Activated CD4-positive, alpha-beta T cell treated with anti-CD3 and anti-CD28 coated beads, Interleukin-2, Interleukin-6, amounts not matched to agents 100 ng/mL and 50 ng/mL, durations not matched to agents 16 hours and 8 hours (primary cell): ENCODE measurements around the gene CMTM7.
A peak's percentile ranks its signal among the peaks of the same experiment; 100 is the strongest.

Source experiments
- DNase-seq: peaks from one replicate; pipeline ENCODE4 v3.0.0-alpha.2; 2020

The CMTM7 gene

GRCh38 chr3:32391643-32392535 is at the start of gene CMTM7:
Gene CMTM7, plus strand, starts transcription at chr3:32391853. Its CDS starts 54 bp downstream, at chr3:32391907.
- DNase-seq: peak; percentile 80

DNA sequence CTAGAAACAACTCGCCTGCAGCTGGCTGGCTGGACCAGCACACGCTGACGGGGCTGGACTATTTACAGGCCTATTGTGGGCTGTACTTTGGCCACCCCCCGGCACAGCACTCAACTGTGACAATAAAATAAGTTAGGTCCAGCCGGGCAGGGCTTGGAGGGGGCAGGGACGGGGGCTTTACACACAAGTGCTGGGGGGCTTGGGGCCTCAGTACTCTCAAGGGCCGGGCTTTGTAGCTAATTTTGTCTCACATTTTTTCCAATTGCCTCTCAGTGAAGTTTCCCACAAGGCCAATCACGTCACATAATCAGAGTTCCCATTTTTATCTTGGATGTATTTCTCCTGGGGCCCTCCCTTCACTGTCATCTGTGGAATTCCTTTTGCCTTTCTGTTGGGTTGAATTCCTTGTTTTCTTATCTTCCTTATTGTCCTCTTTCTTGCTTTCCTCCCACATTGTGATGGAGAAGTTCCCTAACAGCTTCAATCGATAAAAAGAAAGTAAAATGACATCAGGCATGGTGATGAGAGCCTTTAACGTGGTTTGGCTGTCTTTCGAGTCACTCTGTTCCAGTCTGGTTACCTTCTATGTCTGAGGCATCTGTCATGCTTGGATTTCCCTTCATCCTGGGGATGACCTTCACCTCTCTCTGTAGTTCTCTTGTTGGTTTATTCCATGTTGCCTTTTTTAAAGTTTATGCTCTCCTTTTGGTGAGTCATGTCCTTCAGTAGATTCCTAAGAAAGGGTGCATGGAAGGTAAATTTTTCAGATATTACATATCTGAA is 44.1 kb upstream of the CMTM7 start:
- no peak for DNase-seq

- DNase-seq: no peak
These were observed 42.5 kb upstream of the CMTM7 start for GRCh38 chr3:32349184-32349583.

DNA sequence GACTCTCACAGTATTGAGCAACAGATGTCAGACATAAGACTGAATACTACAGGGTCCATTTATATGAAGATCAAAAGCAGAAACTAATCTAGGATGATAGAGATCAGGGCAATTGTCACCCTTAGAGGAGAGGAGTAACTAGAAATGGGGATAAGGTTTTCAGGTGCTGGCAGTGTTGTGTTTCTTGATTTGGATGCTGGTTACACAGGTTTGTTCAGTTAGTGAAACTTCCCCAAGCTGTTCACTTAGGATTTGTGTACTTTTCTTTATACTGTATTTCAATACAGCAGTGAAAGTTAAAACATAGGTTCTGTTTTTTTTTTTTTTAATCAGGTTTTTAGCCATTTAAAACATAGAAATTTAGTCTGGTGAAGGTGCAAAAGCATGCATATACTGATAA is 39.1 kb upstream of the CMTM7 start:
- DNase-seq: no peak

DNA sequence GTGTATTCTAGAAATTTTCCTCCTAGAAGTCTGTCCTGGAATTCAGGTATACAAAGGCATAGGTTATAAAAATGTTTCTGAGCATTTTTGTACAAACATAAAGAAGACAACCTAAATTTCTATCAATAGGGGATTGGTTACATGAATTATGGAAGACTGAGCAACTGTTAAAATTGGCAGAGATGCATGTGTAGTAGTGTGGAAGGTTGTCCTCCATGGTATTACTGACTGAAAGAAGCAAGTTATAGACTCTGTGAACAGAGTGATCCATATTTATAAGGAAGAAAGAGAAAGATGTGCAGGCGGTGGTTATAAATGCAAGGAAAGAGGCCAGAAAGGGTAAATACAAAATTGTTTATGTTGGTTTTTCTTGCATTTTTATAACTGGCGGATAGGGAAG is 38.3 kb upstream of the CMTM7 start:
- no peak for DNase-seq

GRCh38 chr3:32354362-32354778 is 37.3 kb upstream of the CMTM7 start:
- no peak for DNase-seq

GRCh38 chr3:32355751-32356291 is 35.8 kb upstream of the CMTM7 start:
- no peak for DNase-seq

DNA sequence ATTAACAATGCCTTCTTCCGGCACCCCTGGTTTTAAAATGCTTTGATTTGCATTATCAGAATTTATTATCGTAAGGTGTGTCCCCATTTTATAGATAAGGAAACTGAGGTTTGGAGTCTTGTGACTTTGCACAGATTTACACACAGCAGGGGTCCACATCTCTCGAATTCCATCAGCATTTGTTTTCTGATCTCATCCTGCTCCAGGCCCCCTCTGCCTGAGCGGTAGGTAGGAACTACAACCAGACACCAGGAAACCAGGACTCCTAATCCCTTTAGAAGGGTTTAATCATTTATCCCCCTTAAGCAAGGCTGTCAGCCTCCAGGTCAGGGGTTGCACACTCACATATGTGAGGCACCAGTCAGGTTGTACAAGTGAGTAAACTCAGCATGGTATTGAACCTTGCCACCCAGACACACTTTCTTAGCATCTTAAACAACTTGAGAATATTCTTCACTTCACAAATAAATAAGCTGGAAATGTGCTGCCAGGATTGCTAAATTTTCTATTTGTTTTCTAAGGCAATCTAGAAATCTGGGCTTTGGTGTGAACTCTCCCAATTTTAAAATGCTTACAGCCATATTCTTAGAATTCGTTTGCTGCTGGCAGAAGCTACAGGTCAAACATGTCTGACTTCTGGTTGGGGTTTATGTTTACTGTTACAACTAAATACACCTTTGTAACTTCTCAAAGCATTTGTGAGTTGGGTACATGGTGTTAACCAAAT is 31.7 kb upstream of the CMTM7 start:
- no peak for DNase-seq

- DNase-seq: no peak
These were observed 31.2 kb upstream of the CMTM7 start for GRCh38 chr3:32360493-32360827.

DNA sequence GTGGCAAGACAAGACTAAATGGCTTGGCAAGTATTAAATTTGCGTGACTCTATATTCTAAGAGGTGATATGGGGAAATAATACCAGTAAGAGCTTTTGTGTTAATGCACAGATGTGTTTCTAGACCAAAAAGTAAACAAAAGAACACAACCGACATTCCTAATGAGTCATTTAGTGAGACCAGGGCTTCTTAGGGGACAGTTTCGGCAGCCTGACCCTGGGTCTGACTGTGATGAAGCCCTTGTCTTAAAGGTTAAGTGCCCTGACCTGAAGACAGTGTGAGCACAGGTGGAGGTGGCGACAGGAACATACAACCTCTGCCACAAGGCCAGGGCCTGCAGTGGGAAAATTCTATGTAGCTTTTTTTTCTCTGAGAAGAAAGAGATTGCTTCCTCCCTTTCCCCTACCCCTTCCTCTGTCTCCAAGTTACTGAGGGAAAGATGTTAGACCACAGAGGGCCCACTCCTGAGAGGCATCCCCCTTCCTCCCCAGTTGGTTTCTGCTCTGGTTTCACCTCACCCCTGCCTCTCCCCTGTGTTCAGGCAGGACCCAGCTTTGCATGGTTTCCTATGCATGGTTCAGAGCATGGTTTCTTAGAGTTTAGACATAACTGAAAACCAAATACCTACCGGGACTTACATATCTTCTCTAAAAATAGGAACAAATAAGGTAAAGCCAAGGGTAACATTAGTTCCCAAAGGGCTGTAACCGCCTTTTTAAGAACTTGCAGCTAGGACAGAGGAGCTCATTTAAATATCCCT is 24.8 kb upstream of the CMTM7 start:
- DNase-seq: no peak

DNA sequence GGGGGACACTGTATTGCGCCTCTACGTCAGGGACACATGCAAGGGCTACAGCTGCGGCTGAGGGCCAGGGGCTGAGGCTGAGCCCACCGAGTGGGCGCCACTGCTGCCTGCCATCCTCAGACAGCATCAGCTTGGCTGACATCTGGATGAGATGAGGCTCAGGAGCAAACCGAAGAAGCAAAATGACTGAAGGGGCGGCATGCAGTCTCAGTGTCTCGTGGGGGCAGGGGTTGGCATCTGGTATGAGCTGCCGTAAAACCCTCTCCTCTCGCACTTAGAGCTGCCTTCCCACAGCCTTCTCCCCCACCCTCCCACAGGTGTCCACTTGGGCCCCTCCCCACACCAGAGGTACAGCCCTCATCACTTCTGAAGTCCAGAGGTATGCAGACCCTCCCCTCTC is 24.2 kb upstream of the CMTM7 start:
- DNase-seq: no peak

- DNase-seq: peak; percentile 24
These were observed 20.0 kb upstream of the CMTM7 start for GRCh38 chr3:32371461-32372212.

DNA sequence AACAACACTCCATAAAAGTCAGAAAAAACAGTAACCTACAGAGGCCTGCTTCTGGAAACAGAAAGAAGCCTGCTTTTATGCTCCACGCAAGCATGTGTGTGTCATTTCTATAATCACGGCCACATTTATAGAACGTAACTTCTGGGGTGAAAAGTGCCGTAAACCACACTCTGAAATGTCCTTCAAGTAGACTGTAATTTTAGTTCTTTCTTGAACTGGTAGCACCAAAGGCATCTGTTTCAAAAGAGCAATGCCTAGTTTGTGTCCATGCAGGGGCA is 19.5 kb upstream of the CMTM7 start:
- DNase-seq: no peak

GRCh38 chr3:32373276-32373675 is 18.4 kb upstream of the CMTM7 start:
- DNase-seq: no peak

DNA sequence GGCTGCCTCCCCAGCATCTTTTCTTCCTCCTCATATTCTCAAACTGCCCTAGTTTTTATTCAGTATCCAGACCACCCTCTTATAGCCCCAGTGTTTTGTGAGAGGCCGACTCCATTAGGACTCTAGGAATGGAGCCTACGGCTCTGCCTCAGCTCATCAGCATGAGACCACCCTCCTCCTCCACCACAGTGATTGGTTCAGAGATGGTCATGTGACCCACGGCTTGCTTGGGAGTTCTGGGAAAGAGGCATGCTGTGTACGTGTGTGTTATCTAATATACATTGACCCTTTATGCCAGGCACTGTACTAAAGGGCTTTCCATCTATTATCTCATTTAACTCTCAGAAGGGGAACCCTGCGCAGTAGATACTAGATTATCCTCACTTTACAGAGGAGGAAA is 17.8 kb upstream of the CMTM7 start:
- DNase-seq: no peak

DNA sequence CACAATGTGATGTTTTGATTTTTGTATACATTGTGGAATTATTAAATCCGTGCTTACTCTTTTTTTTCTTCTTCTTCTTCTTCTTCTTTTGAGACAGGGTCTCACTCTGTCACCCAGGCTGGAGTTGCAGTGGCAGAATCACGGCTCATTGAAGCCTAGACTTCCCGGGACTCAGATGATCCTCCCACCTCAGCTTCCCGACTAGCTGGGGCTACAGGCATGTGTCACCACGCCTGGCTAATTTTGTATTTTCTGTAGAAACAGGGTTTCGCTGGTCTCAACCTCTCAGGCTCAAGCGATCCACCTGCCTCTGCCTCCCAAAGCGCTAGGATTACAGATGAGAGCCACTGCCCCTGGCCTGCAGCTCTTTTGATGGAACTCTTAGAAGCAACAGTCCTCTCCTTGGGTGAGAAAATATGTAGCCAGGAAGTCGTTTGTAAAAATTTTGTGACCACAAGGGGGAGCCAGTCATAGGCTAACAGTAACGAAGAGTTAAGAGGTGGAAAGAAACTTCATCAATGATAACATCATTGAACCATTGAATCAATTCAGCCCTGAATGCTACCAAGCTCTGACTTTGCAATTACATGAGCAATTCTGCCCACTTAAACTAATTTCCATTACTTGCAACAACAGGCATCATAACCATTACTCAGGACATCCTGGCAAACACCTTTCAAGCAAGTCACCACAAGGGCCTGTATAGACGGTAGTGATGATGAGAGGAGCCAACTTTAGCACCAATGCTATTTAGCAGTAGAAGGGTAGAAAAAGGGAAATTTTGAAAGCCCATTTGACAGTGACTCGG is 16.7 kb upstream of the CMTM7 start:
- peak; percentile 85 for DNase-seq

DNA sequence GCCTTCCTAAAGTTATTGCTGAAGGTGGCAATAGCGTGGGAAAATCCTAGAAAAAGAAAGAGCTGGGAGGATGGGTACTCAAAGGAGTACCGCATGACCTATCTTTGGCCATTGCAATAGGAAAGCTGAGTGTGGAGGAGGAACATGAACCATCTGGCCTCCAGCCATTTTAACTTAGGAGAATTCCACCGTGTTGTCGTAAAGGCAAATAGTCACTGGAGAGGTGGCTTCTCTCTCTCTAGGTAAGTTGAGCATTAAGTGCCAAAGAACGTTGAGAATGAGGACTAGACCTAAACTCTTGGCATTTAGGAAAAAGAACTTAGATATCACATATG is 16.1 kb upstream of the CMTM7 start:
- no peak for DNase-seq

- no peak for DNase-seq
These were observed 15.5 kb upstream of the CMTM7 start for GRCh38 chr3:32376115-32376514.

DNA sequence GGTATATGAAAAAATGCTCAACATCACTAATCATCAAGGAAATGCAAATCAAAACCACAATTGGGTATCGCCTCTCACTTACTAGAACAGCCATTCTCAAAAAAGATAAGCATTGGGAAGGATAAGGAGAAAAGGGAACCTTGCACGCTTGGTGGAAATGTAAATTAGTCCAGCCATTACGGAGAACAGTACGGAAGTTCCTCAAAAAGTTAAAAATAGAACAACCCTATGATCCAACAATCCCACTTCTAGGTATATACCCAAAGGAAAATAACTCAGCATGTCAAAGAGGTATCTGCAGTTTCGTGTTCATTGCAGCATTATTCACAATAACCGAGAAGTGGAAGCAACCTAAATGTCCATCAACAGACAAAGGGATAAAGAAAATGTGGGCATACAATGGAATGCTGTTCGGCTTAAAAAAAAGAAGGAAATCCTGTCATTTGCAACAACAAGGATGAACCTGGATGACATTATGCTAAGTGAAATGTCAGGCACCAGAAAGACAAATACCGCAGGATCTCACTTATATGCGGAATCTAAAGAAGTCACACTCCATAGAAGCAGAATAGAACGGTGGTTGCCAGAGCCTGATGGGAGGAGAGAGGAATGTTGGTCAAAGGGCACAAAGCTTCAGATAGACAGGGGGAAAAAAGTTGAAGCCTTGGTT is 11.7 kb upstream of the CMTM7 start:
- no peak for DNase-seq

GRCh38 chr3:32381922-32382321 is 9.7 kb upstream of the CMTM7 start:
- no peak for DNase-seq
